Measurements from ENCODE around the gene ID2. TPM values are rescaled to one million over a fixed set of nuclear protein-coding genes. Genes with fewer than 3 reads are reported as not detected.

ID2 gene
- total and polyA plus RNA-seq, 10 of the 15 experiments (the other 5 are each of a cell fraction or from before 2014, with no cell fraction given) = 39.0 to 613 (median 73.6) TPM

DNA sequence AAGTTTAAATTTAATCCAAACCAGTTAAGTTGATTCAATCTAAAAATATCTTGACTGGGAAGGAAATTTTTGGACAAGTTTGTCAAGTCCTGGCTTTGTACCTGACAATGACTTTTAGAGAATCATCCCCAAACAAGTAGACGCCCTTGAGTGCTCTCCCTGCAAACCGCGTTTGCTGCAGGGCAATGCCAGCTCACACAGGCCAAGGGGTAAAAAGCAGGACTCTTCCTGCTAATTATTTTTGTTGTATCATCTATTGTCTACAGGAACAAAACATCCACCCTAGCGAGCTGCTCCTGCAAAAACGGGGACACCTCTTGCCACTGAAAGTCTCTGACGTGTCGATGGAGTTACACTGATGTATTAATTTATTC, 10.9 kb downstream of the ID2 start (continued):
- TF ChIP-seq, protein P1, sequence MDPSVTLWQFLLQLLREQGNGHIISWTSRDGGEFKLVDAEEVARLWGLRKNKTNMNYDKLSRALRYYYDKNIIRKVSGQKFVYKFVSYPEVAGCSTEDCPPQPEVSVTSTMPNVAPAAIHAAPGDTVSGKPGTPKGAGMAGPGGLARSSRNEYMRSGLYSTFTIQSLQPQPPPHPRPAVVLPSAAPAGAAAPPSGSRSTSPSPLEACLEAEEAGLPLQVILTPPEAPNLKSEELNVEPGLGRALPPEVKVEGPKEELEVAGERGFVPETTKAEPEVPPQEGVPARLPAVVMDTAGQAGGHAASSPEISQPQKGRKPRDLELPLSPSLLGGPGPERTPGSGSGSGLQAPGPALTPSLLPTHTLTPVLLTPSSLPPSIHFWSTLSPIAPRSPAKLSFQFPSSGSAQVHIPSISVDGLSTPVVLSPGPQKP (IDR thresholded peaks at IDR 0.05; ENCODE audit: low read depth, low read length) = no peak

DNA sequence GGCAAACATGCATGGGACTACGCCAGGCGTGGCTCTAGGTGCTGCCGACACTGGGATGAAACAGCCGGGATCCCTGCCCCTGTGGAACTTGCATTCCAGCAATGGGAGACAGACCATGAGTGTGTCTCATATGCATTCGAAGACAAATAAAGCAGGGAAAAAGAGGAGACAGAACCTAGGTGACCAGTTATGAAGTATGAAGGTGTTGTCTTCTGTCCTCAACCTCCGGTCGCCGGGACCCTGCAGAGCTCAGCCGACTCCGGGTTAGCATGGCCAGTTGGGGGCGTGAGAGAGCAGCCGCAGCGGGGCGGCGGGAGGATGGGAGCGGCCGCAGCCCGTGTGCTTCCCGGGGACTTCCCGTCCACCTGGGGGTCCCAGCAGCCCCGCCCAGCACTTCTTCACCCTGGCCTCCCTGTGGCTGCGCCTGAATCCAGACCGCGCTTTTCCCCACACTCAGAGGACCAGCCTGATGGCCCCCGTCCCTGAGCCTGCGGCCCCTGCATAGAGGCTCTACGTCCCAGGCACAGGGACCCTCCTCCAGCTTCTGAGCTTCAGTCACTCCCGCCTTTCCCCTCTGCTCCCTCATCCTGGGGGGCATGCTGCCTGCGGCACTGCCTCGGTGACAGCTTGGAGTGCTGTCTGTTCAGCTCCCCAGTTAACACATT, 11.4 kb downstream of the ID2 start:
- ChIA-PET RAD21 (ENCODE audit: unreplicated experiment) (interaction anchor here (0.9 to 1.7 kb wide), 7 partner anchors 55 to 1265 kb away, joined by 3 to 14 read pairs (median 3); no protein-coding TSS in a partner anchor), POLR2A (no interaction called here), CTCF (interaction anchor here (0.6 to 2.3 kb wide), 25 partner anchors 10 to 1596 kb away, joined by 3 to 22 read pairs (median 3); no protein-coding TSS in a partner anchor), SMC1A (ENCODE audit: uncharacterized antibody, unreplicated experiment) (interaction anchor here (1.0 to 2.0 kb wide), 7 partner anchors 12 to 399 kb away, joined by 3 to 6 read pairs (median 3); partner anchors contain the start of gene ID2)
- Histone ChIP-seq H3K79me2 (ENCODE audit: control insufficient read depth, insufficient read depth, low read length) (no peaks in the 10 kb centered on the region), H3K4me1 (ENCODE audit: control insufficient read depth, insufficient read depth, low read length) (no peaks in the 10 kb centered on the region; the same call in 1 of the 2 replicates), H3K4me3 (peak overlapping the region; percentile 44; the same call in 1 of the 2 replicates), H2AFZ (ENCODE audit: control insufficient read depth, low read depth, low read length) (peak overlapping the region; percentile 58), H3K27ac (ENCODE audit: control insufficient read depth, insufficient read depth) (no peak overlapping the region), H3K9ac (ENCODE audit: control insufficient read depth, insufficient read depth, low read length) (no peak overlapping the region), H4K20me1 (ENCODE audit: control insufficient read depth, insufficient read depth) (no peaks in the 10 kb centered on the region), H3K36me3 (ENCODE audit: control insufficient read depth in 2 of 2, insufficient read depth in 2 of 2, low read length in 1 of 2) (no peaks in the 10 kb centered on the region), H3K4me2 (ENCODE audit: control insufficient read depth, insufficient read depth) (peak overlapping the region; percentile 48), H3K27me3 (replicated peaks in 1 of 2; ENCODE audit: control insufficient read depth in 2 of 2, insufficient read depth in 2 of 2, low read length in 1 of 2) (no peaks in the 10 kb centered on the region), H3K9me3 (replicated peaks; ENCODE audit: control insufficient read depth, insufficient read depth, low read length) (no peaks in the 10 kb centered on the region; the same call in 2 of the 3 replicates)
- DNase-seq (ENCODE audit: low read depth, low spot score) (no peak), ATAC-seq (peak; percentile 91), FAIRE-seq (peak; percentile 69)
- intact Hi-C loops (cut with micrococcal nuclease; ENCODE audit: unreplicated experiment) = loop anchor here (2.0 kb wide), 1 partner anchor 68 kb away; no protein-coding TSS in a partner anchor
- no TSS peak for BruUV-seq (replicated peaks)
- in situ Hi-C loops (cut with MboI) = no loop called here
- 29% methylated on average over 30 of the region's 30 CpGs for WGBS (ENCODE audit: insufficient coverage, insufficient replicate concordance, low lambda C conversion rate, missing lambda C conversion rate)
- 0 out of 2 replicates have a peak, but pooled peaks have one; percentile 37 for TF ChIP-seq IKZF1 (conservative IDR thresholded peaks at IDR 0.05)
- TF ChIP-seq ZNF217 (IDR thresholded peaks at IDR 0.05) = no peak
- peak; percentile 40 for TF ChIP-seq RAD21 (IDR thresholded peaks at IDR 0.05; ENCODE audit: insufficient read depth, low read depth, low read length)
- no peak for TF ChIP-seq CHD4 (IDR thresholded peaks at IDR 0.05)
- TF ChIP-seq ATF7 (IDR thresholded peaks at IDR 0.05; ENCODE audit: low read depth) = no peak
- TF ChIP-seq NBN (IDR thresholded peaks at IDR 0.05) = no peak
- TF ChIP-seq KAT2A (conservative IDR thresholded peaks at IDR 0.05; ENCODE audit: control insufficient read depth, low read depth, low read length) = no peak
- peak; percentile 52 for TF ChIP-seq SMC3 (IDR thresholded peaks at IDR 0.05; ENCODE audit: borderline replicate concordance, low read length)
- TF ChIP-seq TAF1 (IDR thresholded peaks at IDR 0.05; ENCODE audit: borderline replicate concordance, low read depth, low read length) = no peak
- no peak for TF ChIP-seq HDAC2 (IDR thresholded peaks at IDR 0.05)
- TF ChIP-seq YY1 (IDR thresholded peaks at IDR 0.05; ENCODE audit: low read depth, low read length) = 0 out of 2 replicates have a peak, but pooled peaks have one; percentile 19
- no peak for TF ChIP-seq ZNF274 (IDR thresholded peaks at IDR 0.05; ENCODE audit: insufficient read depth, insufficient read length)
- TF ChIP-seq NFYB (IDR thresholded peaks at IDR 0.05; ENCODE audit: insufficient read depth, low read depth, low read length) = no peak
- no peak for TF ChIP-seq NR2C1 (IDR thresholded peaks at IDR 0.05)
- TF ChIP-seq SMAD5 (IDR thresholded peaks at IDR 0.05; ENCODE audit: low read depth) = no peak
- no peak for TF ChIP-seq MYB (IDR thresholded peaks at IDR 0.05; ENCODE audit: borderline replicate concordance, low read depth, low read length)
- TF ChIP-seq SREBF2 (IDR thresholded peaks at IDR 0.05; ENCODE audit: low read length) = no peak
- no peak for TF ChIP-seq LARP7 (IDR thresholded peaks at IDR 0.05)
- TF ChIP-seq, protein P2, sequence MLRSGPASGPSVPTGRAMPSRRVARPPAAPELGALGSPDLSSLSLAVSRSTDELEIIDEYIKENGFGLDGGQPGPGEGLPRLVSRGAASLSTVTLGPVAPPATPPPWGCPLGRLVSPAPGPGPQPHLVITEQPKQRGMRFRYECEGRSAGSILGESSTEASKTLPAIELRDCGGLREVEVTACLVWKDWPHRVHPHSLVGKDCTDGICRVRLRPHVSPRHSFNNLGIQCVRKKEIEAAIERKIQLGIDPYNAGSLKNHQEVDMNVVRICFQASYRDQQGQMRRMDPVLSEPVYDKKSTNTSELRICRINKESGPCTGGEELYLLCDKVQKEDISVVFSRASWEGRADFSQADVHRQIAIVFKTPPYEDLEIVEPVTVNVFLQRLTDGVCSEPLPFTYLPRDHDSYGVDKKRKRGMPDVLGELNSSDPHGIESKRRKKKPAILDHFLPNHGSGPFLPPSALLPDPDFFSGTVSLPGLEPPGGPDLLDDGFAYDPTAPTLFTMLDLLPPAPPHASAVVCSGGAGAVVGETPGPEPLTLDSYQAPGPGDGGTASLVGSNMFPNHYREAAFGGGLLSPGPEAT (IDR thresholded peaks at IDR 0.05; ENCODE audit: low read depth) = no peak
- no peak for TF ChIP-seq SRF (IDR thresholded peaks at IDR 0.05; ENCODE audit: low read depth in 2 of 2, low read length in 2 of 2)
- TF ChIP-seq POLR2A (IDR thresholded peaks at IDR 0.05; ENCODE audit: low read depth, low read length) = no peak
- no peak for TF ChIP-seq NR2F1 (conservative IDR thresholded peaks at IDR 0.05)
- TF ChIP-seq RUNX3 (IDR thresholded peaks at IDR 0.05; ENCODE audit: low read length) = peak; percentile 14; the same call in 1 of the 2 replicates

Measured in GM12878 (cell line).